HCT116 (cell line): ENCODE results near the gene SLC25A53. TPM values are rescaled to one million over a fixed set of nuclear protein-coding genes. Genes with fewer than 3 reads are reported as not detected.

Source experiments
- ATAC-seq: fragments of 200-7000 bp; cut with Tn5 transposase; 2 replicates; pipeline ENCODE4 v1.9.1; 2020; ENCODE audit warnings: mild to moderate bottlenecking, moderate library complexity
- BruUV-seq: library from RNA; stranded (reverse); fragments of 400-500 nt; replicated peaks from 2 replicates; lab custom pipeline; 2021; lab: Mats Ljungman, UMichigan
- CTCF ChIA-PET: fragments of 300-600 bp; sonication (Branson Sonifier 250); formaldehyde crosslinking; loops from one replicate; lab custom pipeline; 2021; ENCODE audit warnings: antibody characterized with exemption; lab: Charles Lee
- POLR2A ChIA-PET: fragments of 300-600, 350-600 bp; sonication (Branson Sonifier 250); formaldehyde crosslinking; loops from one replicate; lab custom pipeline; 2021; ENCODE audit warnings: antibody characterized with exemption; lab: Charles Lee
- RAD21 ChIA-PET, 2 experiments: fragments of 300-600 bp; sonication (Branson Sonifier 250); formaldehyde crosslinking; loops; one replicate each; lab custom pipeline; 2023; ENCODE audit warnings: low total read pairs in 2 of 2; ENCODE audit not compliant: uncharacterized antibody in 2 of 2, unreplicated experiment in 2 of 2, low non-redundant PET in 1 of 2; lab: Charles Lee
- DNase-seq: peaks from one replicate; pipeline ENCODE4 v3.0.0-alpha.2; 2010; ENCODE audit warnings: low read depth, low spot score
- H2AFZ ChIP-seq: fragments of 200-600 bp; shearing (Covaris generic), sonication (generic); 2 replicates; pipeline ENCODE4 v1.6.1; 2017; ENCODE audit warnings: low read depth, mixed run types, mixed read lengths, antibody characterized with exemption, low read length; ENCODE audit not compliant: poor library complexity, severe bottlenecking
- H3K27ac ChIP-seq: 2 replicates; pipeline ENCODE4 v1.5.1; 2012; ENCODE audit warnings: low read depth, low read length
- H3K27me3 ChIP-seq: fragments of 200-600 bp; sonication (generic); 2 replicates; pipeline ENCODE4 v1.6.1; 2016; ENCODE audit warnings: mixed run types, low read length, mixed read lengths; ENCODE audit not compliant: insufficient read depth
- H3K36me3 ChIP-seq, 2 experiments: fragments of 200-500 bp in 1 of 2; fragments of 200-600 bp in 1 of 2; sonication (Bioruptor generic) in 1 of 2; sonication (generic) in 1 of 2; 2 replicates each; pipeline versions ENCODE4 v1.5.1 to v1.6.1; 2014 to 2016; ENCODE audit warnings: low read length in 2 of 2, inconsistent platforms in 1 of 2, mixed read lengths in 1 of 2, mixed run types in 1 of 2; ENCODE audit not compliant: insufficient read depth in 2 of 2, control insufficient read depth in 1 of 2
- H3K4me1 ChIP-seq, 2 experiments: fragments of 200-600 bp in 1 of 2; sonication (generic) in 1 of 2; 2 replicates each; pipeline versions ENCODE4 v1.5.1 to v1.6.1; 2012 to 2017; ENCODE audit warnings: low read length in 2 of 2, inconsistent platforms in 1 of 2, mild to moderate bottlenecking in 1 of 2, mixed read lengths in 1 of 2, mixed run types in 1 of 2, moderate library complexity in 1 of 2; ENCODE audit not compliant: insufficient read depth in 2 of 2, control insufficient read depth in 1 of 2
- H3K4me2 ChIP-seq: fragments of 200-600 bp; sonication (generic); 2 replicates; pipeline ENCODE4 v1.6.1; 2017; ENCODE audit warnings: mixed run types, low read length, mixed read lengths
- H3K4me3 ChIP-seq, 2 experiments: fragments of 200-600 bp in 1 of 2; sonication (generic) in 1 of 2; replicated peaks in 1 of 2; 2 replicates each; pipeline ENCODE4 v1.5.1; 2011 to 2016; ENCODE audit warnings: low read length in 2 of 2, control low read depth in 1 of 2, low read depth in 1 of 2, mild to moderate bottlenecking in 1 of 2, mixed read lengths in 1 of 2, mixed run types in 1 of 2
- H3K79me2 ChIP-seq: fragments of 200-600 bp; sonication (generic); 2 replicates; pipeline ENCODE4 v1.6.1; 2017; ENCODE audit warnings: mild to moderate bottlenecking, mixed run types, low read length, moderate library complexity, mixed read lengths; ENCODE audit not compliant: insufficient read depth
- H3K9ac ChIP-seq: fragments of 200-600 bp; sonication (generic); 2 replicates; pipeline ENCODE4 v1.6.1; 2016; ENCODE audit warnings: low read length, mixed read lengths
- H3K9me2 ChIP-seq: fragments of 200-600 bp; sonication (generic), shearing (Covaris generic); 2 replicates; pipeline ENCODE4 v1.6.1; 2017; ENCODE audit warnings: mixed run types, mild to moderate bottlenecking, moderate library complexity; ENCODE audit not compliant: insufficient read depth
- H3K9me3 ChIP-seq, 2 experiments: fragments of 200-500 bp in 1 of 2; fragments of 200-600 bp in 1 of 2; sonication (Bioruptor generic) in 1 of 2; sonication (generic) in 1 of 2; 2 replicates each; pipeline ENCODE4 v1.6.1; 2014 to 2017; ENCODE audit warnings: low read length in 2 of 2, mixed read lengths in 2 of 2, inconsistent platforms in 1 of 2, low read depth in 1 of 2, mild to moderate bottlenecking in 1 of 2, mixed run types in 1 of 2, moderate library complexity in 1 of 2; ENCODE audit not compliant: control insufficient read depth in 1 of 2, insufficient read depth in 1 of 2
- H4K20me1 ChIP-seq: fragments of 200-600 bp; sonication (generic), shearing (Covaris generic); 2 replicates; pipeline ENCODE4 v1.6.1; 2017; ENCODE audit warnings: mixed run types, mild to moderate bottlenecking, moderate library complexity; ENCODE audit not compliant: insufficient read depth
- ATF3 ChIP-seq: IDR thresholded peaks from 2 replicates; pipeline ENCODE4 v1.6.1; 2012
- CBX3 ChIP-seq: IDR thresholded peaks from 2 replicates; pipeline ENCODE4 v1.6.1; 2012; ENCODE audit warnings: low read depth
- CEBPB ChIP-seq: IDR thresholded peaks from 2 replicates; pipeline ENCODE4 v1.6.1; 2012; ENCODE audit warnings: low read depth
- CTCF ChIP-seq, 3 experiments: fragments of 200-600 bp in 1 of 3; sonication (generic) in 1 of 3; IDR thresholded peaks in 2 of 3; conservative IDR thresholded peaks in 1 of 3; 2 replicates each; pipeline ENCODE4 v1.5.1; 2012 to 2017; ENCODE audit warnings: low read depth in 2 of 3, low read length in 2 of 3, antibody characterized with exemption in 1 of 3, borderline replicate concordance in 1 of 3, control low read depth in 1 of 3, mild to moderate bottlenecking in 1 of 3, mixed read lengths in 1 of 3, mixed run types in 1 of 3, moderate library complexity in 1 of 3; ENCODE audit not compliant: insufficient read depth in 1 of 3
- EGR1 ChIP-seq: IDR thresholded peaks from 2 replicates; pipeline ENCODE4 v1.6.1; 2012; ENCODE audit warnings: low read depth
- ELF1 ChIP-seq: IDR thresholded peaks from 2 replicates; pipeline ENCODE4 v1.6.1; 2012; ENCODE audit warnings: low read depth, borderline replicate concordance
- EZH2 ChIP-seq: fragments of 200-600 bp; sonication (generic); IDR thresholded peaks from 2 replicates; pipeline ENCODE4 v1.6.1; 2017; ENCODE audit warnings: antibody characterized with exemption, mixed run types
- EZH2phosphoT487 ChIP-seq: fragments of 200-600 bp; IDR thresholded peaks from 2 replicates; pipeline ENCODE4 v1.6.1; 2018; ENCODE audit warnings: antibody characterized with exemption, borderline replicate concordance
- FOSL1 ChIP-seq: IDR thresholded peaks from 2 replicates; pipeline ENCODE4 v1.6.1; 2012; ENCODE audit warnings: low read depth
- JUND ChIP-seq: IDR thresholded peaks from 2 replicates; pipeline ENCODE4 v1.6.1; 2012
- POLR2A ChIP-seq: IDR thresholded peaks from 2 replicates; pipeline ENCODE4 v1.7.0; 2011; ENCODE audit warnings: borderline replicate concordance; ENCODE audit not compliant: insufficient read depth, insufficient read length; ENCODE audit errors: extremely low read depth
- REST ChIP-seq: IDR thresholded peaks from 2 replicates; pipeline ENCODE4 v1.6.1; 2012; ENCODE audit warnings: low read depth
- SIN3A ChIP-seq: IDR thresholded peaks from 2 replicates; pipeline ENCODE4 v1.6.1; 2012; ENCODE audit warnings: low read depth
- SRF ChIP-seq: IDR thresholded peaks from 2 replicates; pipeline ENCODE4 v1.6.1; 2012; ENCODE audit warnings: low read depth
- TCF7L2 ChIP-seq: IDR thresholded peaks from 2 replicates; pipeline ENCODE4 v1.7.0; 2011; ENCODE audit warnings: borderline replicate concordance, inconsistent platforms; ENCODE audit not compliant: insufficient read depth, insufficient read length; ENCODE audit errors: extremely low read depth
- ZBTB33 ChIP-seq: IDR thresholded peaks from 2 replicates; pipeline ENCODE4 v1.6.1; 2011; ENCODE audit warnings: mild to moderate bottlenecking, low read length, moderate library complexity; ENCODE audit not compliant: insufficient replicate concordance; ENCODE audit errors: extremely low read depth
- ZNF274 ChIP-seq: fragments of 200-500 bp; sonication (Bioruptor generic); IDR thresholded peaks from 2 replicates; pipeline ENCODE4 v1.6.1; 2014; ENCODE audit warnings: mild to moderate bottlenecking, low read depth, low read length, inconsistent platforms
- intact Hi-C: fragments of 100-400 bp; cut with micrococcal nuclease; formaldehyde crosslinking; loops from 2 replicates; pipeline ENCODE4 v1.10.0; 2022
- total RNA-seq: library from RNA; stranded (reverse); gene quantifications from one replicate; pipeline ENCODE4 v1.2.1, GENCODE V29; 2021; ENCODE audit not compliant: unreplicated experiment
- TF ChIP-seq, protein P1 (sequence below): IDR thresholded peaks from 2 replicates; pipeline ENCODE4 v1.6.1; 2012

SLC25A53 gene
- total RNA-seq, 1 experiment from 2014 or later, result 3.4 TPM

DNA sequence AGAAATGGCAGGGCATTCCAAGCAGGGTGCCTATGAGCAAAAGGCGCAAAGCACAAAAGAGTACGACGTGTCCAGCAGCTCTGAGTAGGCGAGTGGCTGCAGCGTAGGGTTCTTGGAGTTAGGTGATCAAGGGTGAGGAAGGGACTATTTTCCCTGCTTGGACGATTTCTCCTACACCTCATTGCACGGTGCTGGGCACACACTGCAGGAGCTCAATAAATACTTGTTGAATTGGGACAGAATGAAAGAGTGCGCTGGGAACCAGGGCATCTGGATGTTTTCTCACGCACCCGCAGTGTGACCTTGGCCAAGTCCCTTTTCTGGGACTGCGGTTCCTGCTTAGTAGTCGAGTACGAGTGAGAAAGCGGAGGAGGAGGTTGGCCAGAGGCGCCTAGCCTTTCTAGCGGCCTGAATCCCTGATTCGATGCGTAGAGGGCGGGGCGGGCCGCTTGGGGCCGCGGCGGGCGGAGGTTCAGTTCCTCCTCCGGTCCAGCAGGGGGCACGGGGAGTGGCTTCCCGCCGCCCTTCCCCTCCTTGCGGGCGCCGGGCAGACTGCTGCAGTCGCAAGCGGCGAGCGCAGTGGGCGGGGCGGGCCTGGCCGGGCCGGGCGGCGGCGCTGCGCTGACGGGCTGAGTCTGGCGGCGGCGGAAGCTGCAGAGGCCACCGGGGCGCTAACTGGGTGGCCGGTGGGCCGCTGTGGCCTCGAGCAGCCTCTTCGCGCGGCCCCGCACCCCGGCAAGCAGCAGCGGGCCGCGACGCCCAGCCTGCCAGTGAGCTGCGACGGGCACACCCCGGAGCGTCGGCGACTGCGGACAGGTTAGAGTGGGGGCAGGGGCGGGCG, 9.3 kb upstream of the SLC25A53 start, which contains the start of gene FAM199X:
Gene FAM199X (plus strand): TSS at position 560 of the 841 bp plus-strand sequence. CDS start 333 bp downstream, outside the sequence.
- POLR2A ChIA-PET, result interaction anchor here (1.7 kb wide), 1 partner anchor 9 kb away, joined by 7 read pairs; the partner anchor contains the start of gene SLC25A53
- no peaks in the 10 kb centered on the region for H3K9me2 ChIP-seq
- BruUV-seq, result no TSS peak
- peaks cover 2 to 11% of the 10 kb centered on the region in 2 experiments; a peak in 1 of 4 replicates for H3K4me1 ChIP-seq
- RAD21 ChIA-PET, result interaction anchor here in 1 of 2 experiments (0.6 kb wide), 1 partner anchor 9 kb away, joined by 9 read pairs; the partner anchor contains the start of gene SLC25A53
- H3K9ac ChIP-seq, result peak within 1 kb of the TSS; percentile 76
- H3K27ac ChIP-seq, result peak within 1 kb of the TSS; percentile 84
- no peaks in the 10 kb centered on the region for H3K36me3 ChIP-seq
- peak within 1 kb of the TSS; percentile 1 for H2AFZ ChIP-seq
- H3K4me2 ChIP-seq, result peak within 1 kb of the TSS; percentile 81
- peak; percentile 94 for ATAC-seq
- CTCF ChIA-PET, result interaction anchor here (0.7 to 1.0 kb wide), 3 partner anchors 9 to 321 kb away, joined by 3 to 5 read pairs (median 3); partner anchors contain the start of gene SLC25A53
- no peaks in the 10 kb centered on the region for H4K20me1 ChIP-seq
- H3K79me2 ChIP-seq, result peaks cover 46% of the 10 kb centered on the region
- DNase-seq, result peak; percentile 73
- H3K9me3 ChIP-seq, result no peaks in the 10 kb centered on the region
- no peaks in the 10 kb centered on the region for H3K27me3 ChIP-seq
- intact Hi-C loops, result no loop called here
- H3K4me3 ChIP-seq, result peak within 1 kb of the TSS; percentile 70 to 72
- TF ChIP-seq ZNF274, result no peak
- peak in 2 of 3 experiments; percentile 46 to 53; a peak in 4 of 6 replicates for TF ChIP-seq CTCF (IDR thresholded peaks at IDR 0.05 in 2 of 3, conservative IDR thresholded peaks at IDR 0.05 in 1 of 3; ENCODE audit: borderline replicate concordance in 1 of 3, insufficient read depth in 1 of 3, low read depth in 2 of 3, low read length in 2 of 3)
- TF ChIP-seq EZH2phosphoT487, result no peak
- TF ChIP-seq, protein P1, sequence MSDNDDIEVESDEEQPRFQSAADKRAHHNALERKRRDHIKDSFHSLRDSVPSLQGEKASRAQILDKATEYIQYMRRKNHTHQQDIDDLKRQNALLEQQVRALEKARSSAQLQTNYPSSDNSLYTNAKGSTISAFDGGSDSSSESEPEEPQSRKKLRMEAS, result no peak
- TF ChIP-seq POLR2A, result peak; percentile 61
- 0 out of 2 replicates have a peak, but pooled peaks have one; percentile 21 for TF ChIP-seq CBX3
- no peak for TF ChIP-seq ATF3
- TF ChIP-seq FOSL1, result no peak
- TF ChIP-seq ZBTB33, result no peak
- no peak for TF ChIP-seq TCF7L2
- no peak for TF ChIP-seq REST
- peak; percentile 14; the same call in 1 of the 2 replicates for TF ChIP-seq SIN3A
- TF ChIP-seq EGR1, result no peak
- no peak for TF ChIP-seq ELF1
- TF ChIP-seq CEBPB, result no peak
- no peak for TF ChIP-seq SRF
- TF ChIP-seq JUND, result 0 out of 2 replicates have a peak, but pooled peaks have one; percentile 13
- TF ChIP-seq EZH2, result no peak
